Brain microvascular endothelial cell (primary cell): ENCODE results near the gene LTK.

Experiments
- DNase-seq: peaks from one replicate; pipeline ENCODE4 v3.0.0-alpha.2; 2020
- H3K27ac ChIP-seq: fragments of 250-450 bp; sonication (Bioruptor Pico); 2 replicates; pipeline ENCODE4 v1.5.1; 2020; ENCODE audit warnings: mild to moderate bottlenecking, moderate library complexity
- H3K27me3 ChIP-seq: fragments of 250-450 bp; sonication (Bioruptor Pico); replicated peaks from 2 replicates; pipeline ENCODE4 v1.5.1; 2020; ENCODE audit warnings: mild to moderate bottlenecking
- H3K36me3 ChIP-seq: fragments of 250-450 bp; sonication (Bioruptor Pico); replicated peaks from 2 replicates; pipeline ENCODE4 v1.5.1; 2020; ENCODE audit warnings: mild to moderate bottlenecking
- H3K4me3 ChIP-seq: 2 replicates; pipeline ENCODE4 v1.5.1; 2011; ENCODE audit warnings: low read depth, mild to moderate bottlenecking, control low read depth, low read length, moderate library complexity
- in situ Hi-C: cut with HindIII; loops from 2 replicates; pipeline ENCODE4 v1.10.0; 2017; ENCODE audit warnings: low sequenced_read_pairs, low pct_ligation_motif_present
- TF ChIP-seq, protein P1 (sequence below): IDR thresholded peaks from 2 replicates; pipeline ENCODE4 v1.5.1; 2011; ENCODE audit warnings: low read depth, mild to moderate bottlenecking, moderate library complexity, low read length, control low read depth, inconsistent platforms; ENCODE audit errors: missing control alignments

Gene LTK

DNA sequence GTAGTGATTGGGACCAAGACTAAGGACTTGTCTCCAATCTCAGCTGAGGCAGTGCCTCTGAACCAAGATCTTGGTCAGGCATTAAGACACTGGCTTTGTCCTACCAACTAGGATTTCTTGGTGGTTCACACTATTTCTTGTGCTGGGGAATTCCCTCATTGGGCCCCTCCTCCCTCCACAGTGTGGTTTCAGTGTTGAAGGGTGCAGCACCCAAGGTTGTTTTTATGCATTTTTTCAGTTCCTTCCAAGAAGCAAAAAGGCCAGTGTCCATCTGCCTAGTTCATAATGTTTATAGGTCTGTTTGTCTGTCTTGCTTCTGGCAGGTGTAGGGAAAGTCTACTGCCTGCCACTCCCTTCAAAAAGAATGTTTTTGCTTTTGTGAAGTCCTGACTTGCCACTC is 30.5 kb downstream of the LTK start:
- Histone ChIP-seq H3K36me3 (peaks cover 35% of the 10 kb centered on the region), H3K4me3 (no peak overlapping the region), H3K27me3 (no peaks in the 10 kb centered on the region), H3K27ac (no peak overlapping the region)
- TF ChIP-seq, protein P1, sequence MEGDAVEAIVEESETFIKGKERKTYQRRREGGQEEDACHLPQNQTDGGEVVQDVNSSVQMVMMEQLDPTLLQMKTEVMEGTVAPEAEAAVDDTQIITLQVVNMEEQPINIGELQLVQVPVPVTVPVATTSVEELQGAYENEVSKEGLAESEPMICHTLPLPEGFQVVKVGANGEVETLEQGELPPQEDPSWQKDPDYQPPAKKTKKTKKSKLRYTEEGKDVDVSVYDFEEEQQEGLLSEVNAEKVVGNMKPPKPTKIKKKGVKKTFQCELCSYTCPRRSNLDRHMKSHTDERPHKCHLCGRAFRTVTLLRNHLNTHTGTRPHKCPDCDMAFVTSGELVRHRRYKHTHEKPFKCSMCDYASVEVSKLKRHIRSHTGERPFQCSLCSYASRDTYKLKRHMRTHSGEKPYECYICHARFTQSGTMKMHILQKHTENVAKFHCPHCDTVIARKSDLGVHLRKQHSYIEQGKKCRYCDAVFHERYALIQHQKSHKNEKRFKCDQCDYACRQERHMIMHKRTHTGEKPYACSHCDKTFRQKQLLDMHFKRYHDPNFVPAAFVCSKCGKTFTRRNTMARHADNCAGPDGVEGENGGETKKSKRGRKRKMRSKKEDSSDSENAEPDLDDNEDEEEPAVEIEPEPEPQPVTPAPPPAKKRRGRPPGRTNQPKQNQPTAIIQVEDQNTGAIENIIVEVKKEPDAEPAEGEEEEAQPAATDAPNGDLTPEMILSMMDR: no peak
- DNase-seq: no peak
- in situ Hi-C loops: no loop called here

DNA sequence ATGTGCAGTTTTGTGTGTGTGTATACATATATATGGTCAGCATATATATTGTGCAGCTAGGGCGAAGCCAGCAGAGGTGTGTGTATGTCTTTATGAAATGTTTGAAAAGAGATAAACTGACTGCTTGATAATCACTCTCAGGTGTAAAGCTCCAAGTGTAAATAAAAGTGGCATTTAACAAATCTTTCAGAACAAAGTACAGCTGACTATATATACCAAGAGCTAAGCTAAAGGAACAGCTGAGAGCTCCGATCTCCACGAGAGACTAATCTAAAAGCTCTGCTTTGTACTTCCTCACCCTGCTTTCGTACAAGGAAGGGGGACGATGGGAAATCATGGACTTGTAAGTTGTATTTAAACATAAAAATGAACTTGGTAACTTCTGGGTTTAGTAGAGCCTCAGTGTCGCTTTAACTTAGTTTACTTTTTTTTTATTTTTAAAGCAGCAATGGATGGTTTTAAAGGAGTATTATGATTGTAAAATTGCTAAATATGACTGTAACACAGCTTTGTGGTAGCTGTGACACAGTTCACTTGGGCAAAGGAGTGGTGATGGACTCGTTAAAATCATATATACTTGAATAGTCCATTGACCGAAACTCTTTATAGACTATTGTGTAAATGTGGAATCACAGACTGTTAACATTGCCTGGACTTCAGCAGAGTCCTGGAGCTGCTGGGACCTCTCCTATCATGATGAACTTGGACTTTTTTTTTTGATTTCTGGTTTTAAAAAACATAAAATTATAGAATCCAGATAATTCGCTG is 31.3 kb downstream of the LTK start:
- H3K36me3 ChIP-seq: peaks cover 40% of the 10 kb centered on the region
- no peak overlapping the region for H3K27ac ChIP-seq
- TF ChIP-seq, protein P1: no peak
- H3K27me3 ChIP-seq: no peaks in the 10 kb centered on the region
- no peak for DNase-seq
- in situ Hi-C loops: no loop called here
- no peak overlapping the region for H3K4me3 ChIP-seq

DNA sequence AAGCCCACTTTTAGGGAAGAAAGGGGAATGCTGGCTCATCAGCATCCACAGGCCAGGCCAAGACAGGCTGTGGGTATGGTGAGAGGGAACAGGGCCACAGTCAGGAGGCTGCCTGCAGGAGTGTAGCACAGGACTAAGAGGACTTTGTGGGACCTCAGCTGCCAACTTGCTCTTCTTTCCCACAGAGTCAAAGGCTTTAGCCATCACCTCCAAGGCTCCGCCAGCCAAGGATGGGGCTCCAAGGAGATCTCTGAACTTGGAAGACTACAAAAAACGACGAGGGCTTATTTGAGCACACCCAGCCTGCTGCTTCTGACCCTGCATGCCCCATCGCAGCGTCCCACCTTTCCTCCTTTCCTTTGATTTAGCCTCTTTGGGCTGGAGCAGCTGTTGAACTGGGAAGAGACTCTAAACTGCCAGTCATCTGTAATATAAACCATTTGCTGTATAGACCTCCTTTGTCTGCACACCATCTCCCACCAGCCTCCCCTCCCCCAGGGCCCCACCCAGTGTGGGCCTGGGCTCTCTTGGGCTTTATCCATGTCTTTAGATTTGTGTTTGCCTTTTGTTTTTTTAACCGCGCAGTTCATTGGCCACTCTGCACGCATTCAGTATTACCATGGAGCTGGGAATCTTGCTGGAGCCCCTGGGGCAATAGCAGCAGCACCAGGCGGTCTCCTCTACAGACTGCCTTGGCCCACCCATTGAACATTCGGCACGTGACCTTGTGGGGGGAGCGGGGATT is 33.1 kb downstream of the LTK start:
- Histone ChIP-seq H3K36me3 (peaks cover 54% of the 10 kb centered on the region), H3K27me3 (no peaks in the 10 kb centered on the region), H3K27ac (no peak overlapping the region), H3K4me3 (no peak overlapping the region)
- DNase-seq: no peak
- in situ Hi-C loops: no loop called here
- TF ChIP-seq, protein P1: no peak

DNA sequence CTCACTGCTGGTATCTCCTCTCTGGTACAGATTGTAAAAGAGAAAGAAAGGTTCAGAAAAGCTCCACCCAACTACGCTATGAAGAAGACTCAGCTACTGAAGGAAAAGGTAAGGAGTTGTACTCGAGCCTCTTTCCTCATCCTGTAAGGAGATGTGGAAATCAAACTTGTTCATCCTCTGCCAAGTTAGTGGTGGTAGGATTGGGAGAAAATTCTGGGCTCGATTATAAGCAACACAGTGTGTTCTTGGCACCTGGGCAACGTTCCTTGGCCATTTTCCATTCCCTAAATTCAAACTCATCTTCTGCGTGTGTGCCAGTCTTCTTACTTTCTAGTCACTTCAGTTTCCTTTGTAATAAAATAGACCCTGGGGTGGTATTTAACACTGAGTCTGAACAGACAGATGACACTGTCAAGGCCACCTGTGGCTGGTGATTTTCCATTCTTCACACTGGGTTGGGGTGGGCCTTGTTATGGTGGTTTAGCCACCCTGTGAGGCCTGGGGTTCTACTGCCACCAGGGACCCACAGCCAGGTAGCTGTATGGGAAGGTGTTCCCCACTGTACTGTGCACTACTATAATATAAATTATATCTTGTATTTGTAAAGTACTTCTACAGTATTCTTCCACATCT is 37.1 kb downstream of the LTK start:
- in situ Hi-C loops: no loop called here
- DNase-seq: no peak
- TF ChIP-seq, protein P1: no peak
- peaks cover 74% of the 10 kb centered on the region for H3K36me3 ChIP-seq
- H3K4me3 ChIP-seq: no peak overlapping the region
- H3K27ac ChIP-seq: no peak overlapping the region
- no peaks in the 10 kb centered on the region for H3K27me3 ChIP-seq

DNA sequence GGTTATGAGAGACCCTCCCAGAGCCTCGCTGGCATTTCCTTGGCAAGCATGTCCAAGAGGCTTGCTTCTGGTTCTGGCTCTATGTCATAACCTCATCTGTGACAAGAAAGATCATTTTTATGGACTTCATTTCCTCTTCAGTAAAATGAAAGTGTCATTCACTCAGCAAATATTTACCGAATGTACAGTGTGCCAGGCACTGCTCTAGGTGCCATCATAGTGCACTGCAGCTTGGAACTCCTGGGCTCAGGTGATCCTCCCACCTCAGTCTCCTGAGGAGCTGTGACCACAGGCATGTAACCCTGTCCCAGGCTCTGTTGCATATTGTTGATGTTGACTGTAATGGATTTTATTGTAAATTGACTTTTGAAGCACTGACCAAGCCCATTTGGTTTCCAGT is 38.7 kb downstream of the LTK start:
- in situ Hi-C loops: no loop called here
- no peak for DNase-seq
- peaks cover 71% of the 10 kb centered on the region for H3K36me3 ChIP-seq

More for the DNA sequence above, 38.7 kb downstream of the LTK start:
- H3K4me3 ChIP-seq: no peak overlapping the region
- no peaks in the 10 kb centered on the region for H3K27me3 ChIP-seq
- no peak overlapping the region for H3K27ac ChIP-seq
- TF ChIP-seq, protein P1: no peak
